Thoracic aorta (tissue), 2 donors: Measurements from ENCODE around the gene ZBTB17. TPM values are rescaled to one million over a fixed set of nuclear protein-coding genes. Genes with fewer than 3 reads are reported as not detected.

Source experiments
- ATAC-seq: fragments of 150-250 bp; one replicate; pipeline ENCODE4 v1.8.0; 2017; ENCODE audit warnings: low read depth; ENCODE audit not compliant: insufficient number of reproducible peaks, low FRiP score
- DNase-seq: peaks from one replicate; pipeline ENCODE4 v3.0.0-alpha.2; 2020; ENCODE audit warnings: low spot score
- H3K27ac ChIP-seq, 2 donors: fragments of 200-600 bp; sonication (generic); 1 replicate in 1 of 2; 2 replicates in 1 of 2; pipeline ENCODE4 v1.5.1; 2016; ENCODE audit warnings: mild to moderate bottlenecking in 2 of 2, moderate library complexity in 2 of 2
- H3K27me3 ChIP-seq: fragments of 200-600 bp; sonication (generic); replicated peaks from 2 replicates; pipeline ENCODE4 v1.6.0; 2016; ENCODE audit warnings: mild to moderate bottlenecking; ENCODE audit not compliant: insufficient read depth
- H3K36me3 ChIP-seq: fragments of 200-600 bp; sonication (generic); one replicate; pipeline ENCODE4 v1.5.1; 2016
- H3K4me1 ChIP-seq, 2 donors: fragments of 200-600 bp; sonication (generic); 1 replicate in 1 of 2; 2 replicates in 1 of 2; pipeline versions ENCODE4 v1.5.1 to v1.6.0; 2016; ENCODE audit warnings: low read depth in 2 of 2, mild to moderate bottlenecking in 1 of 2; ENCODE audit not compliant: control insufficient read depth in 1 of 2
- H3K4me3 ChIP-seq: fragments of 200-600 bp; sonication (generic); 2 replicates; pipeline ENCODE4 v1.5.1; 2016; ENCODE audit warnings: mild to moderate bottlenecking
- H3K9me3 ChIP-seq: fragments of 200-600 bp; sonication (generic); 2 replicates; pipeline ENCODE4 v1.5.1; 2016
- total RNA-seq, 2 donors: library from RNA; depleted of rRNA; stranded (reverse); fragments of >200 nt; gene quantifications; one replicate each; pipeline versions ENCODE4 v1.1.0 to v1.2.3, GENCODE V29; 2016
- TF ChIP-seq, protein P1 (sequence below): fragments of 200-600 bp; sonication (generic); IDR thresholded peaks from one replicate; pipeline ENCODE4 v1.5.1; 2019; ENCODE audit warnings: antibody characterized with exemption

The ZBTB17 gene
- total RNA-seq, 2 donors from 2014 or later, result 42.9 to 46.5 TPM

DNA sequence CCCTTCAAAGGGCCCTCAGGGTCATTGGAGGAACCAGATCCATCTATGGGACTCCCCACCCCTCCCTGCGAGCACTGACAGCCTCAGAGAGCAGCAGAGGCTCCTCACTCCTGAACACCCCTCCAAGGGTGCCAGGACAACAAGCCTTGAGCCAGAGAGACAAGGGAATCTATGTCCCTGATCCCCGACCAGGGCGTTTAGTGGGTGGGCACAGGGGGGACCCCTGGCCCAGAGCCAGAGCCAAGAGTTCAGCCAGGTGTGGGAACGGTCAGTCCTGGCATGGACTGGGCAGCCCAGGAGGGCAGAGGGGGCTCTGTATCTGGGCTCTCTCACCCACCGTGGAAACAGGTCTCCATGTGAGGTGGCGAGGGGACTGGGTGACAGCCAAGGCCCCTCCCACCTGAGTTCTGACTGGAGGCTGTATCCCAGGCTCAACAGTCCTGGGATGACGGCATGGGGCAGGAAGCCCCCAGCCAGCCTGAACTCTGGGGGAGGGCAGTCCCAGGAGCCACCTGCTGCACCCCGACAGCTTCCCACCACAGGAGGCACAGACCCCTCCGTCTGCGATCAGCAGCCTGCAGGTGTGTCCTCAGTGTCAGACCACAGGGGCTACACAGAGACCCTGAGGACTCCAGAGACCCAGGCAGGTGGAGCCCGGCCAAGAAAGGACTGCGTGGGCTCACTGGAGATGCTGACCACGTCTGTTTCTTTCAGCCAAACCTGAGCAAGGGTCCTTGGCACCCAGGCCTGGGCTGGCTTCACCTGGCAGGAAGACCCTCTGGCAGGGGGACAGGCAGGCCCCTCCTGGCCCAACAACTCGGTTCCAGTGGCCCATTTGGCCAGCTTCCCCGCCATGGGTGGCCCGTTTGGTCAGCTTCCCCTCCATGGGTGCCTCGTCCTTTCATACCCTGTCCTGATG is 16.9 kb upstream of the ZBTB17 start:
- no peaks in the 10 kb centered on the region for H3K9me3 ChIP-seq
- no peaks in the 10 kb centered on the region for H3K27me3 ChIP-seq
- no peaks in the 10 kb centered on the region for H3K4me1 ChIP-seq
- ATAC-seq (no peak), DNase-seq (no peak)
- no peaks in the 10 kb centered on the region for H3K36me3 ChIP-seq
- TF ChIP-seq, protein P1, sequence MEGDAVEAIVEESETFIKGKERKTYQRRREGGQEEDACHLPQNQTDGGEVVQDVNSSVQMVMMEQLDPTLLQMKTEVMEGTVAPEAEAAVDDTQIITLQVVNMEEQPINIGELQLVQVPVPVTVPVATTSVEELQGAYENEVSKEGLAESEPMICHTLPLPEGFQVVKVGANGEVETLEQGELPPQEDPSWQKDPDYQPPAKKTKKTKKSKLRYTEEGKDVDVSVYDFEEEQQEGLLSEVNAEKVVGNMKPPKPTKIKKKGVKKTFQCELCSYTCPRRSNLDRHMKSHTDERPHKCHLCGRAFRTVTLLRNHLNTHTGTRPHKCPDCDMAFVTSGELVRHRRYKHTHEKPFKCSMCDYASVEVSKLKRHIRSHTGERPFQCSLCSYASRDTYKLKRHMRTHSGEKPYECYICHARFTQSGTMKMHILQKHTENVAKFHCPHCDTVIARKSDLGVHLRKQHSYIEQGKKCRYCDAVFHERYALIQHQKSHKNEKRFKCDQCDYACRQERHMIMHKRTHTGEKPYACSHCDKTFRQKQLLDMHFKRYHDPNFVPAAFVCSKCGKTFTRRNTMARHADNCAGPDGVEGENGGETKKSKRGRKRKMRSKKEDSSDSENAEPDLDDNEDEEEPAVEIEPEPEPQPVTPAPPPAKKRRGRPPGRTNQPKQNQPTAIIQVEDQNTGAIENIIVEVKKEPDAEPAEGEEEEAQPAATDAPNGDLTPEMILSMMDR, result no peak
- no peak overlapping the region for H3K27ac ChIP-seq
- no peak overlapping the region for H3K4me3 ChIP-seq

GRCh38 chr1:15992187-15992553 is 16.3 kb upstream of the ZBTB17 start:
- Histone ChIP-seq H3K4me1 (no peaks in the 10 kb centered on the region), H3K36me3 (no peaks in the 10 kb centered on the region), H3K9me3 (no peaks in the 10 kb centered on the region), H3K27ac (no peak overlapping the region), H3K4me3 (no peak overlapping the region), H3K27me3 (no peaks in the 10 kb centered on the region)
- no peak for DNase-seq
- no peak for ATAC-seq
- TF ChIP-seq, protein P1, result no peak

DNA sequence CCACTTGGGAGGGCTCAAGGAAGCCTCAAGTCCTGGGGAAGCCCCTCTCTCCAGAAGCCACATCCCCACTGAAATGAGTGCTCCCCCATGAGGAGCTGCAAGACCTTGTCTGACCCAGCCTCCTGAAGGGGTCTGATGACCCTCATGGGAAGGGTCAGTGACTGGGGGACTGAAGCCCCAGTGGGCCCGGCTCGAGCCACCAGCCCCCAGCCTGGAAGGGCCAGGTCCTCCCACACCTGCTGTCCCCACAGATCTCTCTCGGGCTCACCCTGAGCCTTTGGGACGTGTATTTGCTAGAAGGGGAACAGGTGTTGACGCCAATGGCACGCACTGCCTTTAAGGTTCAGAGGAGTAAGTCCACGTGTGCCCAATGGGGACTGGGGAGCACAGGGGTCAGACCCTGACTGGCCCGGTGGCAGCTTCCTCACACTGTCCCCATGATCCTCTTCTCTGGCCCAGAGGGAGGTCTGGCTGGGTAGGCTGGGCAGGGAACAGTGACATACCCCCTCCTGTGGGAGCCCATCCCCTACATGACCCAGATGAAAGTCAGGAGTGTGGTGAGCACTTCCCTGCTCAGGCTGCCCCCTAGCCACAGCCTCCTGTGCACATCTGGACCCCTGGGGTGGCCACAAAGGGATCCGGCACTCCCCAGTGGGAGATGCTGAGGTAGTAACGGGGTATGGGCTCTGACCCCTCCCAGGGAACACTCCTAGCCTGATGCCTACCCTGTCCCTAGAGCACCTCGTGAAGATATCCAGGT is 15.7 kb upstream of the ZBTB17 start:
- ATAC-seq, result no peak
- H3K27ac ChIP-seq, result no peak overlapping the region
- no peak for DNase-seq
- no peaks in the 10 kb centered on the region for H3K27me3 ChIP-seq
- TF ChIP-seq, protein P1, result no peak
- no peaks in the 10 kb centered on the region for H3K36me3 ChIP-seq
- no peaks in the 10 kb centered on the region for H3K4me1 ChIP-seq
- H3K4me3 ChIP-seq, result no peak overlapping the region
- no peaks in the 10 kb centered on the region for H3K9me3 ChIP-seq

DNA sequence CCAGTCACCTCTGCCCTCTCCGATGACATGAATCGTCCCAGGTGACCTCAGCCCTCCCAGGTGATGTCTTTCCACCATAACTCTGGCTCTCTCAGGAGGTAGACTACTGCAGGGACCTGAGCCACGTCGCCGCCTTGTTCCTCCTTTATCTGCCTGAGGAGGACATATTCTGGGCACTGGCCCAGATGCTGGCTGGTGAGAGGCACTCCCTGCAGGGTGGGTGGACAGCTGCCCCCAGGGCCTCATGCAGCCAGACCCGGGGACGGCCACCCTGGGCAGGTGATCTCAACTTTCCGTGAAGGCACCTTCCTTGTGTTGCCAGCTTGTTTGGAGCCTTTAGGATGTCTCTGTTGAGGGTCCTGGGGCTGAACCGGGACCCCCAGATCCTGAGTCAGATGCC is 13.9 kb upstream of the ZBTB17 start:
- H3K27ac ChIP-seq, result no peak overlapping the region
- TF ChIP-seq, protein P1, result no peak
- no peaks in the 10 kb centered on the region for H3K4me1 ChIP-seq
- H3K9me3 ChIP-seq, result no peaks in the 10 kb centered on the region
- no peak for ATAC-seq
- no peak for DNase-seq
- H3K4me3 ChIP-seq, result no peak overlapping the region
- H3K36me3 ChIP-seq, result no peaks in the 10 kb centered on the region
- no peaks in the 10 kb centered on the region for H3K27me3 ChIP-seq
